HG03175 (cell line): ENCODE measurements around the gene RHOU.

ENCODE experiments used
- ATAC-seq: cut with Tn5 transposase; IDR thresholded peaks from one replicate; pipeline ENCODE4 v1.9.1; 2021; ENCODE audit warnings: mild to moderate bottlenecking, moderate library complexity; ENCODE audit not compliant: unreplicated experiment

Gene RHOU

DNA sequence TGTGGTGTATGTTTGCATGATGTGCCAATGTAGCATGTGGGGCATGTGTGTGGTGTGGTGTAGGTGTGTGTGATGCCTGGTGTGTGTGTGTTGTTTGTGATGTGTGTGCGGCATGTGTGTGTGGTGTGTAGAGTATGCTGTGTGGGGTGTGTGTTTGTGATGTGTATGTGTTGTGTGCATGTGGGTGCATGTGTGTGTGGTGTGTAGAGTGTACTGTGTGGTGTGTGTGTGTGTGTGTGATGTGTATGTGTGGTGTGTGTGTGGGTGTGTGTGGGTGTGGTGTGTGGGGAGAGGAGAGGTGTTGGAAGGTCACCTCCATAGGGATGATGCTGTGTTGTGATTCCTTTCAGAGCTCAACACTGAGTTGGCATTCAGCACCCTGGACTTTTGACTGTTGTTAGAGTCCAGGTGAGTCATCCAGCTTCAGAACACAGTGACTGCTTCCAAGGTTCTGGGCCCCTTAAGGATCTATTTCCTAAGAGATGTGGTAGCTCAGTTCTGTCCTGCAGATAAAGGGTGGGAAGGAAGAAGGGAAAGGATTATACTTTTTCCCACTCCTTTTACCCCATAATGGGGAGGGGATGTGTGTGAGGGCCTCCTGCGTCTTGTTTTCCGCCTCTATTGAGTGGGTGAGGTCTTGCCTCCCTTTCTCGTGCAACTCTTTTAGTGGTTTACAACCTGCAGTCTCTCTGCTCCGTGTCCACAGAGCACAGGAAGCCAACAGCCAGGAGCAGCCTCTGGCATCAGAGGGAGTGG lies 47.6 kb downstream of the RHOU start:
- ATAC-seq: no peak

DNA sequence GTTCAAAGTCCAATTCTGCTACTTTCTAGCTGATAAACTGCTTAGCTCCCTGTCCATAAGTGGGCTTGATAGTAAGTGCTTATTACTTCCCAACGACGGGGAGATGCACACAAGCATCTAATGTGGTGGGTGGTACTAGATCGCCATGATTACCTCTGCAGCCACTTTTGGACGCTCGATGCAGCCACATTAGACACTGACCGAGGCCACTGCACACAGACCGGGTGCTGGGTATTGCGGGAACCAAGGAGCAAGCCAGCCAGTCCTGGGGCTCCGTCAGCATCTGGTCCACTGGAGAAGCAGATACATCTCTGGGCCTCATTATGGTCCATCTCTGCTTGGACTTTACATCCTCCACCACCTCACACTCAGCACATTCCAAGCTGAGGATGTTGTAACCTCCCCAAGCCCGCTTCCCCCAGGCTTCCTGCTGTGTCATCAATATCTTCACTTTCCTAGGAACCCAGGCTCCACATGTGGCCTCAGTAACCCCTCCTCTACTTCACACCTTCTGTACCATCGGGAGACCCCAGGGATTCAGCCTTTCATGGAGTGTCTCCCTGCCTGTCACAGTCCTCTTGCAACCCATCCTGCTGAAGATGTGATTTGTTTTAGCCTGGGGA lies 48.2 kb downstream of the RHOU start:
- ATAC-seq: no peak

DNA sequence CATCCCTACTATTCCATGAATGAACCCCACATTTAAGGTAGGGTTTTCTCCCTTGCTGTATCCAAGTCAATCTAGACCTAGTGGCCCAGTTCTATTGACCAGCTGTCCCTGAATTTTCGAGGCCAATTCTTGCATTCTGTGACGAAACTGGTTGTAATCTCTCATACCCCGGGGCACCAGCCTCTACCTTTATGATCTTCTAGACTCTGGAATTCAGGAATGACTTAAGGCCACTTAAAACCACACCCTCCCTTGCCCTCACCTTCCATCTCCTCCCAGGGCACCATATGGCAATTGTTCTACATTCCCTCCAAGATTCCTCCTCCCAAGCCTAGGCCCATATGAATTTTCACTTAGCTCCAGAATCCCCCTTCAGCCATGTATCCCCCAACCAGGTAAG lies 48.9 kb downstream of the RHOU start:
- no peak for ATAC-seq

DNA sequence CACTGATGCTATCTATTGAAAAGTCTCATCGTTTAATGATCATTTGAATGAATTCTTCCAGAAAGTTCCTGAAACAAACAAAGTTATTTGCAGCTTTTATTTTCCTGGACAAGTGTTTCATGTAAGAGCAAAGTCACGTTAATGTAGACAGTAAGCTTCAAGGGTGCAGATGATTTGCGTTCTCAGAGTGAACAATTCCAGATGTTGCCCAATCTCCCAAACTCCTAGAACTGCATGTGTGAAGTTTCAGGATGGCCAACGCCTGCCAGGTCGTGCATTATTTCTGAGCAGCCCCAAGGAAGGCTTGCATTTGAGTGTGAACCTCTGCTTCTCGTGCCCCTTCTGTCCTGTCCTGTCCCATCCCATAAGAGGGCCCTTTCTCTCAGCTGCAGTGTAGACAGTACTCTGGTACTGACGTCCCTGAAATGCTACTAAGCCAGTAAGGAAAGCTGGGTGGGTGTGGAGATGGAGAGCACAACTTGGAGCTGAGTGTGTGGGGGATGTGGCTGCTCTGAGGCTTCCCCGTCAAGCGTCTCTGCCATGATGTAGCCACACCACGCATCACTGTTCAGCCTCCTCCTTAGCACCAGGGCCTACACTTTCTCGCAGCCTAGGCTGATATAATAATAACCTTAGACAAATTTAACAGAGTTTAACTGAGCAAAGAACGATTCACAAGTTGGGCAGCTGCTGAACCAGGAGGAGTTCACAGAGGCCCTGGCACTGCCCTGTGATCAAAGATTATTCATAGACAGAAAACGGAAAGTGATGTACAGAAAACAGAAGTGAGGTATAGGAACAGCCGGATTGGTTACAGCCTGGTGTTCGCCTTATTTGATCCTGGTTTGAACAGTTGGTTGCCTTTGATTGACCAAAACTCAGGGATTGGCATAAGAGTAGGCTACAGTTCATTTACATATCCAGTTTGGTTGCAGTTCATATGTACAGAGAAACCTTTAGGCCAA lies 50.4 kb downstream of the RHOU start:
- ATAC-seq: no peak

DNA sequence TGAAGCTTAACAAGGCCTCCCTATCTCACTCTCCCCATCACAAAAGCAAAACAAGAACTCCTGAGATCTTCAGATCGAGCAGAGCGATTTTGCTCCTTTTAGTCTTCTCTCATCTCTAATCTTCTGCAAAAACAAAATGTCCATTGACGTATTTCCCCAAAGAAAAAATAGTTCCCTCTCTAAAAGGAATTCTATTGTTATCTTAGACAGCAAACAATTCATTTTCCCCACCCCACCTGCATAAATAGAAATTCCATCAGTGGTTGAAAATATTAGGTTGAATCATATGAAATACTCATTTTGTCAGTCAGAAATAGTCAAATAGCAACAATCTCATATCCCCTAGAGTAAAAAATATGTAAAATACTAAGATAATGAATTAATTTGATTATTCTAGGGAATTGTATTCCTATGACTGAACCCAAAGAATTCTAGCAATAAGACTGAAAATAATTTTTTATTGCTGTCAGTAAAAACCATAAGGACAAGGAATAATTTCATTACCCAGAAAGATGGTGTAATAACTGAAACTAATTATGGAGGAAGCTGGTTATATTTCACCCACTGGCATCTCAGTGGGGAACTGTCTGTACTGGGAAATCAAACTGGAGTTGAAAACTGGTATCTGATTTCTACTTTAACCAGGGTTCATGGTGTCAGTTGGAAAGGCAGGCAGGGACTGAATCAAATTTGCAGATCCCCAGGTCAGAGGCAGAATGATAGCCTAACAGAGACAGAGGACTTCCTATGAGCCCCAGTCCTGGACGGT lies 51.3 kb downstream of the RHOU start:
- ATAC-seq: no peak

DNA sequence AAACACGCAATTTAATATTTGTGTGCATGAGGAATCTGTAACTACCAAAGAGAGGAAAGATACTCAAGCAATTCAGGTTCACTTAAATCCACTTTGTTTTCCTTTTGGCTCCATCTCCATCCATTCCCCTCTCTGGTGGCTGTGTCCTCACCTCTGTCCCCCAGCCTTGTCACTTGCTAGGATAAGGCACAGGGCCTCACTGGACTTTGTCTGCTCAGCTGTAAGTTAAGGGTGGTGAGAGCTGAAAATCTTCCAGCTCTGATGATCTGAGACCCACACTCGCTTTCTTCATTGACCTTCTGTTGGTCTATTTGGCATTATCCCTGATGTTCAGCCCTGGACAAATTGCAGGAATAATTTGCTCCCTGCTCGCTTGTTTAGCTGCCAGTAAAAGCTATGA lies 56.5 kb downstream of the RHOU start:
- no peak for ATAC-seq

DNA sequence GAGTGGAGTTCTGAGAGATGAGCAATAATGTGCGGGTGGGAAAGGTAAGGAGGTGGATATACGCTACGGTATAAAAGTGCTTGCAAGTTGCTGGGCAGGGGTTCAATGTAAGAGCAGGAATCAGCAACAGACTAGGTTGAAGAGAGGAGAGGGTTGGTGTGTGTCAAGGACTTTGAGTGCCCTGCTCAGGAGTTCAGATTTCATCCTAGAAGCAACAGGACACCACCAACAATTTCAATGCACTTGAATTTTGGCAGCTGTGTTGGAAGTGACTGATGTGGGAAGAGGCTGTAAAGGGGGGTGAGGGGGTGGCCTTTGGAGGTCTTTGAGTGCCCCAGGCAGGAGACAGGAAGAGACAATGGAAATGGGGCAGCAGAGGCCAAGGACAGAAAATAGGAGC lies 57.3 kb downstream of the RHOU start:
- no peak for ATAC-seq

DNA sequence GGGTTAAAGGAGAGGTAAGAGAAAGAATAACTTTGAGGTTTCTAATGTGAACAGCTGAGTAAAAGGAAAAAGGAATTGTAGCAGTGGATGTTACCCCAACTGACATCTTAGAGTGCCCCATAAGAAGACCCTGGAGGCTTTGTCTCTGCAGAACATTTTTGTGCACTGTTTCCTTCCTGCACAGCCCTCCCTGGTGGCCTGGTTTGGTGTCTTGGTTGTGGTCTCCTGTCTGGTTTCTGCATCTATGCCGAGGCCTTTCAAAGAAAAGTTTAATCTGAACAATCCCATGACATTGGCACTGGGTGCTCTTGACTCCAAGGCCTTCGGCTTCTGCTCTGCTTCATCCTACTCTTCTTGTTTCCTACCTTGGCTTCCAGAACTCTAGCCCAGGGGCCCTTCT lies 57.8 kb downstream of the RHOU start:
- ATAC-seq: no peak

DNA sequence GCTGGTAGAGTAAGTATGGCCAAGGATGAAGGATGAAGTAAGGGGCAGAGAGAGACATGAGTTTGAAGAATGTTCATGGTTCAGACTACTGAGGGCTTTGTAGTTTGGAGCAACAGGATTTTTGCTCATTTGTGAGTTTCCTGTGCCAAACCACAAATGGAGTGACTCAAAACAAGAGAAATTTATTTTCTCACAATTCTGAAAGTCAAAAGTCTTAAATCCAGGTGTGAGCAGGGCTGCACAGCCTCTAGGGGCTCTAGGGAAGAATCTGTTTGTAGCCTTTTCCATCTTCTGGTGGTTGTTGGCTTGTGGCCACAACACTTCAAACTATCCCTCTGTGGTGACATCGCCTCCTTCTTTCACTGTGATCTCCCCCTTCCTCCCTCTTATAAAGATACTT lies 58.9 kb downstream of the RHOU start:
- peak; percentile 71 for ATAC-seq

DNA sequence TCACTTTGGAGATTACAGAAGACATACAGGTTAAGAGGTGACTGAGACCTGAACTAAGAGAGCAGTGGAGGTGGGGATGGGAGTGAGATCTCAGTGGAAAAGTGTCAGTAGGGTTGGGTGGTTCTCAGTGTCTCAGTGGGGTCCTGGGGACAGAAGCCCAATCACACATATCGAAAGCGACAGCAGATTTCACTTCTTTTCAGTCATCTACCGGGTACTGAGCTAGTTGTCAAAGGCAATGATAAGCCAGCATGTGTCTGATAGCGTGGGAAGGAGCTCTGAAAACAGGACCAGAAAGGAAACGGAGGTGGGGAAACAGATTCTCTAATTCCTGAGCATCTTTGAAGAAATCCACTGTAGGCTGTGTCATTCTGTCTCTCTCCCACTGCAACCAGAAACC lies 59.5 kb downstream of the RHOU start:
- peak; percentile 69 for ATAC-seq

DNA sequence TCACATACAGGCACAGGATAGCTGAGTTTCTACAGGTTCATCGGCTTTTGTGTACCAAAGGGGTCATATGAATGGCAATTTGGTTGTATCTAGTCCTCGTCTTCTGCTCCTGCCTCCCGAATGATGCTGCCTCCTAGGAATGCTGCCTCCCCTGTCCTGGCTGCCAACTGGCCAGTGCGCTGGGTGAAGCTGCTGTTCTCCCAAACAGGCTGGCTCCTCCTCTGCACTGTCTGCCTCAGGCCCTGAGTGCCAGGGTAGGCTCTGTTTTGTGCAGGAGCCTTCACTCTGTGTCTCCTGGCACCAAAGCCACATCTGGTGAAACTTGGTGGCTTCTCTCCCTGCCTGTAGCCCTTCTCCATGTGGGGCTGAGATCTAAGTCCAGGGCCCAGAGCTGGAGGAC lies 60.3 kb downstream of the RHOU start:
- no peak for ATAC-seq
